HCEC 1CT (cell line): Measurements from ENCODE around the gene CRMP1.
A peak's percentile ranks its signal among the peaks of the same experiment; 100 is the strongest.
"Not testable (repeated sequence)": the region's sequence is repeated elsewhere in the genome, so short reads cannot be mapped to it uniquely, and the experiment has no call there.

ENCODE experiments used
- DNase-seq: peaks from one replicate; pipeline ENCODE4 v3.0.0-alpha.2; 2017

Gene CRMP1

DNA sequence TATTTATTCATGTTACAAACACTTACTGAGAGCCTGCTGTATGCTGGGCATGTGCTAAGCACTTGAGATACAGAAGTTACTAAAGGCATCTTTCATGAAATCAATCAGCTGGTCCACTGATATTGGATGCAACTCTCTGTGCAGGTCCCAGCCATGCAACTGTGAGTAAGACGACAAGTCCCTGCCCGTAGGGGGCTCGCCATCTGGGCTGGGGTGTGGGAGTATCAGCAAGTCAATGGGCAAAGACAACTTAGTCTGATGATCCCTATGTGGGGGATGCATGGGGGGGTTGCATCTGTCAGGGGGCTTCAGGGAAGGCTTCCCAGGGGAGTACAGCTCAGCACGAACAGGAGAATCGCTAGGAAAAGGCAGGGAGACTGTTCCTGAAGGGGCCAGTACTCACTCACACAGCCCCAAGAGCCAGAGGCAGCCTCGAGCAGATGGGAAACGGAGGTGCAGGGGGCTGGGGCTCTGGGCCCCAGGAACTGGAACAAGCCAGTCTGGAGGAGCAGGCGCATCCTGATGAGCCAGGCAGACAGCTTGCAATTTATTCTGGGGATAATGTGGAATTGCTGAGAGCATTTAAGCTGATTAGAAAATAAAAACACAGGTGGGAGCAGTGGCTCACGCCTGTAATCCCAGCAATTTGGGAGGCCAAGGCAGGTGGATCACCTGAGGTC is 40.2 kb downstream of the CRMP1 start:
- no peak for DNase-seq

- DNase-seq = no peak
Observed at GRCh38 chr4:5851637-5852301, 41.1 kb downstream of the CRMP1 start.

DNA sequence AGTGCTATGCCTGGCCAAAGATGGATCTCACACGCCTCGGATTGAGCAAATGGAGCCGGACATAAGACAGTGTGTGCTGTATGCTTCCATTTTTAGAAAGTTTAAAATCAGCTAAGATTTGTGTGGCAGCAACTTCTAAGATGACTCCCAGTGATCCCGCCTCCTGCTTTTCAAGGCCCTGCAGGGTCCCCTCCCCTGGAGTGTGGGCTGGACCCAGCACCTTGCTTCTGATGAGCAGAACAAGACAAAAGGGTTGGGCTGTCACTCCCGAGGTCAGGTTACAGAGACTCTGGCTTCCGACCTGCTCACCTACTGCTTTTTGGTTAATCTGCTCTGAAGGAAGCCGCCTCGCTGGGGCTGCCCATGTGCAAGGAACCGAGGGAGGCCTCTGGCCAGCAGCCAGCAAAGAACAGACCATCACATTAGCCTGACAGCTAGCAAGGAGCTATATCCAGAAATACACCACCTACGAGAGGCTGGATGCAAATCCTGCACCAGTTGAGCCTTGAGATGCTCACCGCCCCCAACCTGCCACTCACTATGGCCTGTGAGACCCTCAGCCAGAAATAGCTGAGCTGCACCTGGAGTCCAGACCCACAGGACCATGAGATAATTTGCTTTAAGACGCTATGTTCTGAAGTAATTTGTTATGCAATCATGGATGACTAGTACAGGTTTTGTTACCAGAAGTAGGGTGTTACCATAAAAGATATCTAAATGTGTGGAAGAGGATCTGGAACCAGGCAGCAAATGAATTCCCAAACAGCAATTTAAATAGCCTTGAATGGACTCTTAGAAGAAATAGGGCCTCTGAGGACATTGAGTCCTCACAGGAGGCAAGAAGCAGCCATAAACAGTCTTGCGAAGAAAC is 47.6 kb downstream of the CRMP1 start:
- no peak for DNase-seq

DNA sequence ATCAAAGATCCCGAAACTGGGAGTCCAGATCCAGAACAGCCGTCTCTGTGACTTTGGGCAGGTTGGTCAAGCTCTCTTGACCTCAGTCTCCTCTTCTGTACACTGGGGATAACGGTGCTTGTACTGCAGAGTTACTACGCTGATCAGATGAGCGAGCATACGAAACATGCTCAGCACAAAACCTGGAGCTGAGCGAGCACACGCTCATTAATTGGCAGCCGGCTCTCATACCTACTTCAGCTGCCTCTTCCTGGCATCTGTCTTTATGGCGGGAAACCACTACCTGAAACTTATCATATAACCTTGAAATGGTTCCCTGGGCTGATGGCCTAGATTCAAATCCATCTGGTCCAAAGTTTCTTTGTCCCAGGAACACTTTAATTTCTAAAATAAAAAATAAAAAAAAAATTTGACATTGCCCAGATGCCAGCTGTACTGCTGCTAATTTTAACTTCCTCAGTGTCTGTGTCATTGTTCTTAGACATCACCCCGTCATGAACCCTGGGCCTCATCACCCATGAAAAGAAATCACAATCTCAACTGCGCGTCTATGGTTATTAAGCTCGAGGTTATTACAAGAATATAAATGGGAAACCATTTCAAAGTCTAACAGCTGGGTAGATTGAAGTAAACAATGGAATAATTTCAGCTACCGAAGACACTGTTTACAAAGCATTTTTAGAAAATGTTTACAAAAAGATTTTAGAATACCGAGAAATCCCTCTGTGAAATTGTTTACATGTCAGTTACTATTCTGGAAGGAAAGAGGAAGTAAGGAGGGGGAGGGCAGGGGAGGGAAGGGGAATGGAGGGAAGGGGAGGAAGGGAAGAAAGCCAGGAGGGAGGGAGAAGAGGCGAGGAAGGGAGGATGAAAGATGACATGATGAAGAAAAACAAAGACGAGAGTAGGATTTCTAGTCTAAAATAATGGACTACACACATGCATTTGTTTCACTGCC is 49.0 kb downstream of the CRMP1 start:
- no peak for DNase-seq

DNA sequence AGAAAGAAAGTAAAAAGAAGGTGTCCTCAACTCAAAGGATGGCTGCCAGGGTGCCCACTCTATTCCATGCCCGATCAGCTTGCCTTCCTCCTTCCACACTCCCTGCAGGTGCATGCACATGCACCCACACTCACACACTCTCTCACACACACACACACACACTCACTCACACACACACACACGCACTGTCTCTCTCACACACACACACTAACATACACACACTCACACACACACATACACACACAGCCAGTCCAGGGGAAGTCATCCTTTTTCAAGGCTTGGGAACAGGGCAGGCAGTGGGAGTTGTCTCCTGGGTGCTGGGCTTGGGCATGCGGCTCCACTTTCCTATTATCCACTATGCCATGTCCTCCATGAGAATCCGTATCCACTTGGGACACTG is 50.4 kb downstream of the CRMP1 start:
- DNase-seq = no peak

GRCh38 chr4:5839751-5840674 is 52.9 kb downstream of the CRMP1 start:
- no peak for DNase-seq

GRCh38 chr4:5839332-5839731 is 53.6 kb downstream of the CRMP1 start:
- DNase-seq = no peak

GRCh38 chr4:5837483-5837882 is 55.4 kb downstream of the CRMP1 start:
- not testable (repeated sequence) for DNase-seq

- DNase-seq = no peak
Observed at GRCh38 chr4:5836943-5837342, 55.9 kb downstream of the CRMP1 start.

- DNase-seq = no peak
Observed at GRCh38 chr4:5828005-5828391, 64.9 kb downstream of the CRMP1 start.

DNA sequence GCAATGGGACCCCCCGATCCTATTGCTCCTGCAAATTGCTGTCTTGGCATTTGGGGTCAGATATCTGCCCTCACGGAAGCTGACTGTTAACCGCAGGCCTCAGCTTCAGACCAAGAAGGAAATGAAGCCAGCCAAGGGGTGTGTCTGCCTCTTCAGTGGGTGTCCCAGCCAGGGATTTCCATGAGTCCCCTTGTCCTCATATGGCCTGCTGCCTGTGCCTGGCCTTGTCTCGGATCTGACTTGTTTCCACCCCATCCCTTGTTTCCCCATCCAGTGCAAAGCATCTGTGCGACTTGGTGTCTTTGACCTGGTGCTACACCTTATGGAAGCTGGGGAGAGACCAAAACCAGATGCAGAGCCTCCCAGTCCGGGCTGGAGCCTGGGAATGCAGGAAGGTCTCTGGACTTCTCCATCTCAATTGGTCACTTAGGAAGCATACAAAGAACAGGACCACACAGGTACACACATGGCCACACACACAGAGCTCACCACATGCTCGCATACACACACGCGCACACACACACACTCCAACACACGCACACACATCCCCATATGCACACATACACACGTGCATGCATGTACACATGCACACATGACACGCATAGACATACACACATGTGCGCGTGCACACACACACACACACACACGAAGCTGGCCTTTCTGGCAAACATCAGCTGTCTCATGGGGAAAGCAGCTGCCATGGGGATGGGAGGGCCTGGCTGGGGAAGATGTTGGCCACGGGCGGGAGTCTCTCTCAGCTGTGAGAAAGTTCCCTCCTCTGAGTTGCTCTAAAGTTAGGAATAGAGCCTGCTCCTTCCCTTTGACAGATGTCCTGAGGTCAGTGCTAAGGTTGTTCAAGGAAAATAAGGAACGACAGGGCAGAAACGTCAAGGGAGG is 65.5 kb downstream of the CRMP1 start:
- peak; percentile 18 for DNase-seq

- DNase-seq = no peak
Observed at GRCh38 chr4:5826437-5827107, 66.3 kb downstream of the CRMP1 start.

DNA sequence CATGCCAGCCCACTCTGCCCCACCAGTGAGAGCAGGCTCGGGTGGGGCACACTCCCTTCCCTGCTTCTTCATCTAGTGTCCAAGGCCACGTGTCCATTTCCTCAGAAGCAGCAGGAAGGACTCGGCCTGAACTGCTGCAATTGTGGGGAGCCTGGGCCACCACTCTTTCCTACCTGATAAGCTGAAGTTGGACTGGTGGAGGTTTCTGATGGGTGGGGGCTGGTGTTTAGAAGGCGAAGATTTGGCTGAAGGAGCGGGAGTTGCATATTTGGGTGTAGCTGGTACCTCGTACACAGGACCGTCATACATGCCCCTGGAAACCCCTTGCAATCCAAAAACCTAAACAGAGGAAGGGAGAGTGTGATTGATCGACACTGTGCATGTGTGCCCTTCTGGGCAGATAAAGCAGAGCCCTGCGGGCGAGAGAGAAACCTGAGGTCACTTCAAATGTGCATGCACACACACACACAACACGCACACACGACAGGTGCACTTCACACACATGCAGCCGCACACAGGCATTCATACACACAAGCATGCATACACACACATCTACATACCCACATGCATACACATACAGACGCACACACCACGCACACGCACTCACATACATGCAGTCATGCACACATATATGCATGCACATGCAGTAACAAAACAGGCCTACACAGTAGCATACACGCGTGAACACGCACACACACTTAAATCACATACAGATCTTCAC is 67.4 kb downstream of the CRMP1 start:
- DNase-seq = no peak

DNA sequence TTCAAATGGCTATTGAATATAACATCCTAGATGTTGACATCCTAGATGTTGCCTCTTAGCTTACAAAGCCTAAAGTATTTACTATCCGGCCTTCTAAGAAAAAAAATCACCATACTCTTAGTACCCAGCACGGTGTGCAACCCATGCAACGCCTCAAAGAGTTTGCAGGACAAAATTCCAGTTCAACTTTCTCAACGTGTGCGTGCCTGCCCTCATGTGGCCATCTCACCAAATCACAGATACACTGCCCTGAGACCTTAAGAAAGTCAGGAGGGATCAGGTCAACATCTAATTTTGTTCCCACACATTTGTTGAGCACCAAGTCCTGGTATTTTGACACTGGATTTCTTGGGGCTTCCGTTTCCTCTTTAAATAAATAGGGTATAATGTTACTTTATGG is 68.3 kb downstream of the CRMP1 start:
- DNase-seq = peak; percentile 28

GRCh38 chr4:5824227-5824626 is 68.7 kb downstream of the CRMP1 start:
- no peak for DNase-seq

GRCh38 chr4:5823542-5824211 is 69.2 kb downstream of the CRMP1 start:
- DNase-seq = no peak

DNA sequence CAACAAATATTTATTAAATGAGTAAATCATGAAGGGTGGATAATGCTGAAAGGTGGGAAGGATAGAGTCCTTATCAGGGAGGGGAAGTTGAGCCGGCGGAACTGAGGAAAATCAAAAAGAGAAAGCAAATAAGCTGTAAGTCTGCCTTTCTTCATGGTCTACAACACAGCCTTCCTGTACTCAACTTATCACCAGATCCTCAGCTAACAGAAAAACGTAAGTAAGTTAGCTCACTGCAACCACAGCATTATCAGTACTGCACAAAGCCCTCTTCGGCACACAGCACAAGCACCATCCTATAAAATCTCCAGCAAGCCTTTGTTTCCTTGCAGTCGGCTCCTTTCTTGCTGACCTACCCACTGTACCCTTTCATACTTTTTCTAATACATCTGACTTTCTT is 70.3 kb downstream of the CRMP1 start:
- no peak for DNase-seq

- no peak for DNase-seq
Observed at GRCh38 chr4:5821665-5822358, 71.1 kb downstream of the CRMP1 start.
